ENCODE results near the gene DAGLA. TPM values are rescaled to one million over a fixed set of nuclear protein-coding genes. Genes with fewer than 3 reads are reported as not detected.

Gene DAGLA
- total RNA-seq, 1 experiment from 2014 or later: 3.1 TPM

DNA sequence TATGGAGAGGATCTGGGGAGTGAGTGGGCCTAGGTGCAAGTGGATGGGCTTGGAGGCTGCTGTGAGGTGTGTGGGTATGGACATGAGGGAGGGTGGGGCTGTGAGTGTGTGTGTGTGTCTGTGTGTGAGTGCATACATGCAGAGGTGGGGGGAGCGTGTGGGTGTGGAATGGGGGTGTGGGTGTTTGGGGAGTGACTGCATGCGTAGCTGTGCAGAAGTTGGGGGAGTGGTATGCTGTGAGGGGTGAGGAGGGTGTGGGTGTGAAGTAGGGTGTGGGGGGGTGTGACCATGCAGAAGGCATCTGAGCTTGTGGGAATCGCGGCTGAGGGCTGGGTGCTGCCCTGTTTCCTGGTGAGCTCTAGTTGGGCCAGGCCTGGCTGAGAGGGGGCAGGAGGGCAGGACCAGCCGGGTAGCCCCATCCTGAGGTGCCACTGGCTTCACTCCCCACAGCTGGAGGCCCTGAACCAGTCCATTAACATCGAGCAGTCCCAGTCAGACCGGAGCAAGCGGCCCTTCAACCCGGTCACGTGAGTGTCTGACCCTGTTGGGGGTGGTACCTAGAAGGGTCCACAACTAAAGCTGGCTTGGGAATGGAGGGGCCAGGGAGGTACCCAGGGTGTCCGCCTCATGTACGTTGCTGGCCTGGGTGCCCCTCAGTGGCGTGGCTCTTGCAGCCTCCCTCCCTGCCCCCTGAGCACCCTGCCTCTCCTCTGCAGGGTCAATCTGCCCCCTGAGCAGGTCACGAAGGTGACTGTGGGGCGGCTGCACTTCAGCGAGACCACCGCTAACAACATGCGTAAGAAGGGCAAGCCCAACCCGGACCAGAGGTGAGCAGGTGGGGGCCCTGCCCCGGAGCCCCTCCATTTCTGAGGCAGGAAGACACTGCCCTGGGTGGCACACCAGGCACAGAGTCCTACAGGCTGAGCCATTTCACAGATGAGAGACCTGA lies 95.7 kb downstream of the DAGLA start:
- peaks cover 7% of the 10 kb centered on the region; the same call in 1 of the 2 replicates for H3K27me3 Mint-ChIP-seq (ENCODE audit: low read depth)
- H3K4me1 Mint-ChIP-seq: peaks cover 17% of the 10 kb centered on the region
- TF ChIP-seq SOX15 (CRISPR knock-in tag; IDR thresholded peaks at IDR 0.05): no peak
- TF ChIP-seq USF2 (CRISPR knock-in tag; IDR thresholded peaks at IDR 0.05): no peak
- no peak for TF ChIP-seq ZNF317 (CRISPR knock-in tag; IDR thresholded peaks at IDR 0.05; ENCODE audit: borderline replicate concordance, low read depth)
- TF ChIP-seq, protein P1, sequence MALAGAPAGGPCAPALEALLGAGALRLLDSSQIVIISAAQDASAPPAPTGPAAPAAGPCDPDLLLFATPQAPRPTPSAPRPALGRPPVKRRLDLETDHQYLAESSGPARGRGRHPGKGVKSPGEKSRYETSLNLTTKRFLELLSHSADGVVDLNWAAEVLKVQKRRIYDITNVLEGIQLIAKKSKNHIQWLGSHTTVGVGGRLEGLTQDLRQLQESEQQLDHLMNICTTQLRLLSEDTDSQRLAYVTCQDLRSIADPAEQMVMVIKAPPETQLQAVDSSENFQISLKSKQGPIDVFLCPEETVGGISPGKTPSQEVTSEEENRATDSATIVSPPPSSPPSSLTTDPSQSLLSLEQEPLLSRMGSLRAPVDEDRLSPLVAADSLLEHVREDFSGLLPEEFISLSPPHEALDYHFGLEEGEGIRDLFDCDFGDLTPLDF (CRISPR knock-in tag; IDR thresholded peaks at IDR 0.05): no peak
- no peak for TF ChIP-seq JUN (CRISPR knock-in tag; IDR thresholded peaks at IDR 0.05)
- no peak for TF ChIP-seq RORB (CRISPR knock-in tag; IDR thresholded peaks at IDR 0.05)
- no peak for TF ChIP-seq FOXJ3 (CRISPR knock-in tag; IDR thresholded peaks at IDR 0.05; ENCODE audit: borderline replicate concordance)
- TF ChIP-seq SMAD3 (CRISPR knock-in tag; IDR thresholded peaks at IDR 0.05; ENCODE audit: borderline replicate concordance): no peak
- TF ChIP-seq CREB1 (CRISPR knock-in tag; IDR thresholded peaks at IDR 0.05): no peak
- no peak for TF ChIP-seq MYBL2 (CRISPR knock-in tag; IDR thresholded peaks at IDR 0.05)
- no peak for TF ChIP-seq ATF1 (CRISPR knock-in tag; IDR thresholded peaks at IDR 0.05)
- TF ChIP-seq ELF4 (CRISPR knock-in tag; IDR thresholded peaks at IDR 0.05; ENCODE audit: low read depth): no peak
- TF ChIP-seq, protein P2, sequence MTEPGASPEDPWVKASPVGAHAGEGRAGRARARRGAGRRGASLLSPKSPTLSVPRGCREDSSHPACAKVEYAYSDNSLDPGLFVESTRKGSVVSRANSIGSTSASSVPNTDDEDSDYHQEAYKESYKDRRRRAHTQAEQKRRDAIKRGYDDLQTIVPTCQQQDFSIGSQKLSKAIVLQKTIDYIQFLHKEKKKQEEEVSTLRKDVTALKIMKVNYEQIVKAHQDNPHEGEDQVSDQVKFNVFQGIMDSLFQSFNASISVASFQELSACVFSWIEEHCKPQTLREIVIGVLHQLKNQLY (CRISPR knock-in tag; IDR thresholded peaks at IDR 0.05): no peak
- H3K27ac Mint-ChIP-seq: no peak overlapping the region
- H3K4me3 Mint-ChIP-seq: no peak overlapping the region
- no peak for DNase-seq (ENCODE audit: low spot score)
- ChIA-PET POLR2A (no interaction called here), CTCF (interaction anchor here (1.6 to 10.0 kb wide), 5 partner anchors 10 to 42 kb away, joined by 4 to 106 read pairs (median 11); no protein-coding TSS in a partner anchor)
- H3K9me3 Mint-ChIP-seq: no peaks in the 10 kb centered on the region
- ATAC-seq: no peak
- no peaks in the 10 kb centered on the region; the same call in 1 of the 2 replicates for H3K36me3 Mint-ChIP-seq

GRCh38 chr11:61776561-61777075 lies 96.4 kb downstream of the DAGLA start:
- Mint-ChIP-seq H3K9me3 (no peaks in the 10 kb centered on the region), H3K4me3 (no peak overlapping the region), H3K27me3 (ENCODE audit: low read depth) (peaks cover 7% of the 10 kb centered on the region; the same call in 1 of the 2 replicates), H3K27ac (no peak overlapping the region), H3K36me3 (no peaks in the 10 kb centered on the region; the same call in 1 of the 2 replicates), H3K4me1 (peaks cover 14% of the 10 kb centered on the region)
- TF ChIP-seq ZNF671 (CRISPR knock-in tag; IDR thresholded peaks at IDR 0.05): no peak
- TF ChIP-seq, protein P3, sequence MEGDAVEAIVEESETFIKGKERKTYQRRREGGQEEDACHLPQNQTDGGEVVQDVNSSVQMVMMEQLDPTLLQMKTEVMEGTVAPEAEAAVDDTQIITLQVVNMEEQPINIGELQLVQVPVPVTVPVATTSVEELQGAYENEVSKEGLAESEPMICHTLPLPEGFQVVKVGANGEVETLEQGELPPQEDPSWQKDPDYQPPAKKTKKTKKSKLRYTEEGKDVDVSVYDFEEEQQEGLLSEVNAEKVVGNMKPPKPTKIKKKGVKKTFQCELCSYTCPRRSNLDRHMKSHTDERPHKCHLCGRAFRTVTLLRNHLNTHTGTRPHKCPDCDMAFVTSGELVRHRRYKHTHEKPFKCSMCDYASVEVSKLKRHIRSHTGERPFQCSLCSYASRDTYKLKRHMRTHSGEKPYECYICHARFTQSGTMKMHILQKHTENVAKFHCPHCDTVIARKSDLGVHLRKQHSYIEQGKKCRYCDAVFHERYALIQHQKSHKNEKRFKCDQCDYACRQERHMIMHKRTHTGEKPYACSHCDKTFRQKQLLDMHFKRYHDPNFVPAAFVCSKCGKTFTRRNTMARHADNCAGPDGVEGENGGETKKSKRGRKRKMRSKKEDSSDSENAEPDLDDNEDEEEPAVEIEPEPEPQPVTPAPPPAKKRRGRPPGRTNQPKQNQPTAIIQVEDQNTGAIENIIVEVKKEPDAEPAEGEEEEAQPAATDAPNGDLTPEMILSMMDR (IDR thresholded peaks at IDR 0.05): peak; percentile 54
- ATAC-seq: peak; percentile 67
- ChIA-PET POLR2A (no interaction called here), CTCF (interaction anchor here (1.0 to 10.0 kb wide), 11 partner anchors 10 to 58 kb away, joined by 3 to 106 read pairs (median 5); partner anchors contain the start of gene MYRF)
- peak; percentile 84 for DNase-seq (ENCODE audit: low spot score)

All from WTC11 (cell line).